22Rv1 (cell line): ENCODE data around the gene FAM241A.

Experiments used
- CTCF ChIP-seq: fragments of 450-650 bp; IDR thresholded peaks from 2 replicates; pipeline ENCODE4 v1.5.1; 2017; ENCODE audit warnings: mild to moderate bottlenecking
- ZFX ChIP-seq: fragments of 450-650 bp; IDR thresholded peaks from 2 replicates; pipeline ENCODE4 v1.6.1; 2017; ENCODE audit warnings: antibody characterized with exemption, borderline replicate concordance

GRCh38 chr4:112219826-112220366, 74.6 kb downstream of the FAM241A start:
- TF ChIP-seq CTCF (no peak), ZFX (no peak)
